ENCODE data around the gene KRT15. TPM values are rescaled to one million over a fixed set of nuclear protein-coding genes. Genes with fewer than 3 reads are reported as not detected.

The KRT15 gene
- total and polyA plus RNA-seq, 2 experiments from 2014 or later = 6.8 to 10.6 TPM

- H3K36me3 ChIP-seq (replicated peaks; ENCODE audit: insufficient read depth, low read depth) = no peaks in the 10 kb centered on the region
- 75% methylated on average over 6 of the region's 6 CpGs for WGBS (ENCODE audit: low lambda C conversion rate, missing lambda C conversion rate)
Observed at GRCh38 chr17:41498276-41498675, 20.4 kb downstream of the KRT15 start.

GRCh38 chr17:41496803-41497484 lies 21.7 kb downstream of the KRT15 start:
- Histone ChIP-seq H3K79me2 (no peaks in the 10 kb centered on the region), H3K36me3 (replicated peaks; ENCODE audit: insufficient read depth, low read depth) (no peaks in the 10 kb centered on the region), H3K4me1 (ENCODE audit: insufficient read depth) (peaks cover 8% of the 10 kb centered on the region), H3K27ac (no peak overlapping the region), H4K20me1 (ENCODE audit: insufficient read depth, poor library complexity, severe bottlenecking) (no peaks in the 10 kb centered on the region), H3K4me2 (no peak overlapping the region), H3K9me3 (ENCODE audit: low read depth) (no peaks in the 10 kb centered on the region), H3K9me2 (replicated peaks; ENCODE audit: insufficient read depth) (no peaks in the 10 kb centered on the region), H3K4me3 (no peak overlapping the region), H3K27me3 (no peaks in the 10 kb centered on the region), H2AFZ (no peak overlapping the region)
- TF ChIP-seq EZH2phosphoT487 (IDR thresholded peaks at IDR 0.05; ENCODE audit: low read depth, severe bottlenecking, unreplicated experiment) = no peak
- TF ChIP-seq CTCF (IDR thresholded peaks at IDR 0.05; ENCODE audit: poor library complexity) = peak; percentile 59
- no peak for TF ChIP-seq EZH2 (IDR thresholded peaks at IDR 0.05; ENCODE audit: borderline replicate concordance)
- WGBS (ENCODE audit: low lambda C conversion rate, missing lambda C conversion rate) = 71% methylated on average over 12 of the region's 12 CpGs
- DNase-seq (ENCODE audit: low spot score) = peak; percentile 79

More at GRCh38 chr17:41498276-41498675, 20.4 kb downstream of the KRT15 start:
- H3K79me2 ChIP-seq = no peaks in the 10 kb centered on the region
- H4K20me1 ChIP-seq (ENCODE audit: insufficient read depth, poor library complexity, severe bottlenecking) = no peaks in the 10 kb centered on the region
- no peak overlapping the region for H3K4me3 ChIP-seq
- H3K27me3 ChIP-seq = no peaks in the 10 kb centered on the region
- H3K4me1 ChIP-seq (ENCODE audit: insufficient read depth) = peaks cover 2% of the 10 kb centered on the region
- no peaks in the 10 kb centered on the region for H3K9me2 ChIP-seq (replicated peaks; ENCODE audit: insufficient read depth)
- DNase-seq (ENCODE audit: low spot score) = no peak
- no peak overlapping the region for H3K27ac ChIP-seq
- no peak overlapping the region for H3K4me2 ChIP-seq
- TF ChIP-seq EZH2 (IDR thresholded peaks at IDR 0.05; ENCODE audit: borderline replicate concordance) = no peak
- no peak for TF ChIP-seq EZH2phosphoT487 (IDR thresholded peaks at IDR 0.05; ENCODE audit: low read depth, severe bottlenecking, unreplicated experiment)
- no peak for TF ChIP-seq CTCF (IDR thresholded peaks at IDR 0.05; ENCODE audit: poor library complexity)
- H2AFZ ChIP-seq = no peak overlapping the region
- H3K9me3 ChIP-seq (ENCODE audit: low read depth) = no peaks in the 10 kb centered on the region

GRCh38 chr17:41494524-41494923 lies 24.2 kb downstream of the KRT15 start:
- no peaks in the 10 kb centered on the region for H3K9me2 ChIP-seq (replicated peaks; ENCODE audit: insufficient read depth)
- WGBS (ENCODE audit: low lambda C conversion rate, missing lambda C conversion rate) = 82% methylated on average over 2 of the region's 2 CpGs
- H4K20me1 ChIP-seq (ENCODE audit: insufficient read depth, poor library complexity, severe bottlenecking) = no peaks in the 10 kb centered on the region
- H2AFZ ChIP-seq = no peak overlapping the region
- TF ChIP-seq EZH2 (IDR thresholded peaks at IDR 0.05; ENCODE audit: borderline replicate concordance) (no peak), EZH2phosphoT487 (IDR thresholded peaks at IDR 0.05; ENCODE audit: low read depth, severe bottlenecking, unreplicated experiment) (no peak), CTCF (IDR thresholded peaks at IDR 0.05; ENCODE audit: poor library complexity) (no peak)
- H3K9me3 ChIP-seq (ENCODE audit: low read depth) = no peaks in the 10 kb centered on the region
- H3K79me2 ChIP-seq = no peaks in the 10 kb centered on the region
- no peaks in the 10 kb centered on the region for H3K36me3 ChIP-seq (replicated peaks; ENCODE audit: insufficient read depth, low read depth)
- H3K4me3 ChIP-seq = no peak overlapping the region
- no peak overlapping the region for H3K27ac ChIP-seq
- DNase-seq (ENCODE audit: low spot score) = no peak
- H3K27me3 ChIP-seq = no peaks in the 10 kb centered on the region
- H3K4me1 ChIP-seq (ENCODE audit: insufficient read depth) = peaks cover 8% of the 10 kb centered on the region
- no peak overlapping the region for H3K4me2 ChIP-seq
